IMR-90 (cell line): ENCODE data around the gene CAV2. TPM values are rescaled to one million over a fixed set of nuclear protein-coding genes. Genes with fewer than 3 reads are reported as not detected.

ENCODE experiments used
- ATAC-seq: fragments of 200-7000 bp; cut with Tn5 transposase; 2 replicates; pipeline ENCODE4 v1.9.1; 2020; ENCODE audit warnings: low read depth, mild to moderate bottlenecking, moderate library complexity
- BruUV-seq: library from RNA; stranded (reverse); fragments of 400-500 nt; replicated peaks from 2 replicates; lab custom pipeline; 2021; lab: Mats Ljungman, UMichigan
- CTCF ChIA-PET: fragments of 300-600 bp; formaldehyde crosslinking; extraction: SDS; loops from one replicate; lab custom pipeline; 2021; ENCODE audit warnings: antibody characterized with exemption; lab: Yijun Ruan, JAX
- POLR2A ChIA-PET: fragments of 300-600 bp; sonication (Branson Sonifier 250); formaldehyde crosslinking; loops from one replicate; lab custom pipeline; 2022; ENCODE audit warnings: antibody characterized with exemption; ENCODE audit not compliant: unreplicated experiment; lab: Charles Lee
- DNase-seq: peaks from one replicate; pipeline ENCODE4 v3.0.0; 2013
- H2AFZ ChIP-seq: replicated peaks from 2 replicates; pipeline ENCODE3; 2013; ENCODE audit warnings: low read length, mild to moderate bottlenecking; ENCODE audit not compliant: poor library complexity
- H2AK5ac ChIP-seq: 2 replicates; pipeline ENCODE4 v1.6.1; 2013; ENCODE audit warnings: low read depth, low read length, inconsistent platforms
- H2AK9ac ChIP-seq: replicated peaks from 2 replicates; pipeline ENCODE3; 2013; ENCODE audit warnings: mild to moderate bottlenecking, low read depth, low read length, moderate library complexity; ENCODE audit not compliant: poor library complexity
- H2BK120ac ChIP-seq: 2 replicates; pipeline ENCODE4 v1.6.1; 2013; ENCODE audit warnings: low read depth, low read length, inconsistent platforms
- H2BK15ac ChIP-seq: 3 replicates; pipeline ENCODE4 v1.6.1; 2013; ENCODE audit warnings: low read depth, low read length, inconsistent platforms
- H2BK20ac ChIP-seq: 2 replicates; pipeline ENCODE4 v1.6.1; 2013; ENCODE audit warnings: low read depth, mild to moderate bottlenecking, inconsistent platforms, low read length, moderate library complexity
- H2BK5ac ChIP-seq: 2 replicates; pipeline ENCODE4 v1.6.1; 2013; ENCODE audit warnings: mild to moderate bottlenecking, low read depth, low read length, inconsistent platforms; ENCODE audit not compliant: poor library complexity, severe bottlenecking
- H3K14ac ChIP-seq: replicated peaks from 2 replicates; pipeline ENCODE4 v1.6.1; 2013; ENCODE audit warnings: low read depth, low read length, inconsistent platforms
- H3K18ac ChIP-seq: 2 replicates; pipeline ENCODE4 v1.6.1; 2013; ENCODE audit warnings: low read depth, low read length, control low read depth
- H3K23ac ChIP-seq: 2 replicates; pipeline ENCODE4 v1.6.1; 2013; ENCODE audit warnings: low read depth, low read length, inconsistent platforms
- H3K27ac ChIP-seq: 2 replicates; pipeline ENCODE4 v1.5.1; 2013; ENCODE audit warnings: mild to moderate bottlenecking, control low read depth, low read length; ENCODE audit not compliant: insufficient read depth
- H3K27me3 ChIP-seq: 2 replicates; pipeline ENCODE4 v1.6.1; 2013; ENCODE audit warnings: low read length; ENCODE audit not compliant: control insufficient read depth, insufficient read depth
- H3K36me3 ChIP-seq: 2 replicates; pipeline ENCODE4 v1.6.1; 2013; ENCODE audit warnings: low read length, mixed read lengths; ENCODE audit not compliant: control insufficient read depth, insufficient read depth
- H3K4ac ChIP-seq: 2 replicates; pipeline ENCODE4 v1.6.1; 2013; ENCODE audit warnings: low read depth, low read length, inconsistent platforms
- H3K4me1 ChIP-seq: 2 replicates; pipeline ENCODE4 v1.6.1; 2013; ENCODE audit warnings: low read length, mixed read lengths; ENCODE audit not compliant: control insufficient read depth, insufficient read depth
- H3K4me2 ChIP-seq: 2 replicates; pipeline ENCODE4 v1.6.1; 2013; ENCODE audit warnings: low read depth, mild to moderate bottlenecking, control low read depth, low read length, moderate library complexity
- H3K4me3 ChIP-seq: 2 replicates; pipeline ENCODE4 v1.5.1; 2013; ENCODE audit warnings: low read depth, mild to moderate bottlenecking, control low read depth, low read length, moderate library complexity; ENCODE audit not compliant: insufficient read depth
- H3K56ac ChIP-seq: 2 replicates; pipeline ENCODE4 v1.6.1; 2013; ENCODE audit warnings: low read length, inconsistent platforms; ENCODE audit not compliant: insufficient read depth; ENCODE audit errors: extremely low read depth
- H3K79me1 ChIP-seq, 2 experiments: 2 replicates each; pipeline ENCODE4 v1.6.1; 2013; ENCODE audit warnings: low read length in 2 of 2, inconsistent platforms in 1 of 2, low read depth in 1 of 2
- H3K9ac ChIP-seq: 2 replicates; pipeline ENCODE4 v1.6.1; 2013; ENCODE audit warnings: low read depth, low read length, control low read depth
- H3K9me1 ChIP-seq: 2 replicates; pipeline ENCODE4 v1.6.1; 2013; ENCODE audit warnings: low read length, inconsistent platforms; ENCODE audit not compliant: insufficient read depth
- H3K9me3 ChIP-seq: 2 replicates; pipeline ENCODE4 v1.6.1; 2013; ENCODE audit warnings: low read length; ENCODE audit not compliant: control insufficient read depth, insufficient read depth
- H4K20me1 ChIP-seq: 2 replicates; pipeline ENCODE4 v1.6.1; 2013; ENCODE audit warnings: low read length, inconsistent platforms; ENCODE audit not compliant: insufficient read depth
- H4K5ac ChIP-seq: 2 replicates; pipeline ENCODE4 v1.6.1; 2013; ENCODE audit warnings: mild to moderate bottlenecking, low read depth, low read length, control low read depth
- H4K8ac ChIP-seq, 2 experiments: 2 replicates each; pipeline ENCODE4 v1.6.1; 2013; ENCODE audit warnings: low read depth in 2 of 2, low read length in 2 of 2, control low read depth in 1 of 2, inconsistent platforms in 1 of 2
- H4K91ac ChIP-seq: 2 replicates; pipeline ENCODE4 v1.6.1; 2013; ENCODE audit warnings: low read depth, low read length, inconsistent platforms; ENCODE audit not compliant: insufficient read depth
- CEBPB ChIP-seq: IDR thresholded peaks from 2 replicates; pipeline ENCODE4 v1.6.1; 2012; ENCODE audit warnings: low read depth, low read length, improper control_type of control experiment
- MAZ ChIP-seq: IDR thresholded peaks from 2 replicates; pipeline ENCODE4 v1.6.1; 2012; ENCODE audit warnings: low read depth, mild to moderate bottlenecking, low read length, improper control_type of control experiment, moderate library complexity, borderline replicate concordance
- NFE2L2 ChIP-seq: fragments of 150-350 bp; IDR thresholded peaks from 2 replicates; pipeline ENCODE4 v1.6.1; 2016; ENCODE audit warnings: low read depth, mild to moderate bottlenecking, low read length
- RFX5 ChIP-seq: IDR thresholded peaks from 2 replicates; pipeline ENCODE4 v1.8.0; 2012; ENCODE audit warnings: low read depth, mild to moderate bottlenecking, low read length, moderate library complexity
- SMC3 ChIP-seq: fragments of 150-350 bp; IDR thresholded peaks from 2 replicates; pipeline ENCODE4 v1.6.1; 2016; ENCODE audit warnings: low read depth, mild to moderate bottlenecking, antibody characterized with exemption, low read length, moderate library complexity
- dilution Hi-C: fragments of 300-500 bp; cut with HindIII; formaldehyde crosslinking; loops from one replicate; pipeline ENCODE4 v1.14.3; 2018; ENCODE audit warnings: low sequenced_read_pairs; ENCODE audit not compliant: unreplicated experiment
- in situ Hi-C: fragments of 300-500 bp; cut with MboI; formaldehyde crosslinking; loops from 3 replicates; pipeline ENCODE4 v1.14.3; 2019; ENCODE audit warnings: low sequenced_read_pairs, inconsistent platforms, mixed read lengths
- intact Hi-C: fragments of 100-400 bp; cut with micrococcal nuclease; formaldehyde crosslinking; loops from 2 replicates; pipeline ENCODE4 v1.10.0; 2022
- polyA plus RNA-seq, 3 experiments: library from polyadenylated mRNA; depleted of rRNA; stranded (reverse); fragments of >200 nt; gene quantifications; 2 replicates each; pipeline ENCODE4 v1.2.3, GENCODE V29; 2012; ENCODE audit warnings: low replicate concordance in 1 of 3
- total RNA-seq: library from RNA; depleted of rRNA; stranded (reverse); fragments of >200 nt; gene quantifications from 2 replicates; pipeline ENCODE4 v1.2.3, GENCODE V29; 2012

The CAV2 gene
- total and polyA plus RNA-seq, 2 of the 4 experiments (the other 2 are of a cell fraction), result 199 to 265 TPM

DNA sequence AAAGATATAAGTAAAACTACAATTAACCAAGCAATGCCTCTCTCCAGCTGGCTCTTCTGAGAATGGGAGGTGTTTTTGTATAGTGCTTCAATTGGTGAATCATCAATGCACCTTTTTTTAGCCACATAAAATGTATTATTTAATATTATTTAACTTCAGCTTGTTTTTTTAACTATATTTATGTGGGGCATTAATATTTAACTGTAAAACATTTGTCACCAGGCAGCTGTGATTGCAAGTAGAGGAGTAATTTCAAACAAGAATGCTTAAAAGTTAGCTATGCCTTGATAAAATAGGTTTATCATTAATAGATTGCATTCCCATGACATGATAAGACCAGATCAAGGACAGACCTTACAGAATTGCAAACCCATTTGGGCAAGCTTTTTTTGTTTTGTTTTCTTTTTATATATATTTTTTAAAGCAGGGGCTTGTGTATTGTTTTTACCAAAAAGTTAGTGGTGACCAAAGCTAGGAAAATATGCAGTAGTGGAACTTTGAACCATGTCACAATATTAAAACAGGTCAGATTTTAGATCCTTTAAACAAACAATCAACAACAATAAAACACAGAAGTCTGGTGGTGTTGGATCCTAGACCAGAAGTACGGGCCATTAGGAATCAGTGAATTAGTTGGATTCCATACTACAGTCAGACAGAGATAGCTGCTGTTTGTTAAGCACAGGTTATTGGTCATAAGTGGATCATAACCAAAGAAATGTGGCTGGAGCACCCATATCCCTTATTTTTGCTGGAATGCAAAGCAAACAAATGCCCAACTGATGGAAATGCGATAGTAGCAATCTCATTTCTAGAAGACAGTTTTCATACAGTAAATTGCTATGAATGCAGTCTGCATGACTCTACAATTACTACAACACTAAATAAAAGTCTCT, 2.9 kb downstream of the CAV2 start (continued):
- TF ChIP-seq CEBPB (no peak), RFX5 (no peak), NFE2L2 (no peak), SMC3 (no peak)

DNA sequence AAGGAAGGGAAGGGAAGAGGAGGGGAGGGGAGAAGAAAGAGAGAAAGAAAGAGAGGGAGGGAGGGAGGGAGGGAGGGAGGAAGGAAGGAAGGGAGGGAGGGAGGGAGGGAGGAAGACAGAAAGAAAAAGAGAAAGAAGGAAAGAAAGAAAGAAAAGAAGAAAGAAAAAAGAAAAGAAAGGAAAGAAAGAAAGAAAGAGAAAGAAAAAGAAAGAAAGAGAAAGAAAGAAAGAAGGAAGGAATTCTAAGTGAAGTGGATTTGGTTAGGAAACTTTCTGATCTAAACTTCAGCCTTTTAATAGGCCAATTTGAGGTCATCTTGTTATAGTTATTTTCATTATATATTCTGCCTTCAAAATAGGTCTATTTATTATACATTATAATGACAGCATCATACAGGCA, 4.3 kb downstream of the CAV2 start:
- no peak for DNase-seq
- POLR2A ChIA-PET, result interaction anchor here (0.7 kb wide), 1 partner anchor 19 kb away, joined by 3 read pairs; no protein-coding TSS in a partner anchor
- intact Hi-C loops, result loop anchor here (5.0 kb wide), 1 partner anchor 187 kb away; no protein-coding TSS in a partner anchor

More for the DNA sequence above, 4.3 kb downstream of the CAV2 start:
- Histone ChIP-seq H4K20me1 (peaks cover 6% of the 10 kb centered on the region; the same call in 1 of the 2 replicates), H3K9ac (no peak overlapping the region), H3K9me1 (peaks cover 11% of the 10 kb centered on the region), H3K9me3 (no peaks in the 10 kb centered on the region), H3K56ac (no peak overlapping the region), H2AK5ac (no peak overlapping the region), H3K36me3 (peaks cover 11% of the 10 kb centered on the region), H2BK15ac (no peak overlapping the region), H4K91ac (no peak overlapping the region; the same call in 1 of the 2 replicates), H3K14ac (no peak overlapping the region), H3K23ac (0 out of 2 replicates have a peak overlapping the region, but pooled peaks have one; percentile 40), H4K8ac (peak overlapping the region in 1 of 2 experiments; percentile 27; a peak in 1 of 4 replicates), H3K4me2 (no peak overlapping the region), H2BK120ac (no peak overlapping the region), H2AK9ac (no peak overlapping the region), H3K27ac (0 out of 2 replicates have a peak overlapping the region, but pooled peaks have one; percentile 19), H2BK5ac (peak overlapping the region; percentile 53), H3K27me3 (no peaks in the 10 kb centered on the region), H3K18ac (no peak overlapping the region), H3K4me3 (no peak overlapping the region), H3K4ac (0 out of 2 replicates have a peak overlapping the region, but pooled peaks have one; percentile 42), H2BK20ac (no peak overlapping the region), H3K79me1 (peaks cover 12 to 48% of the 10 kb centered on the region in 2 experiments), H4K5ac (no peak overlapping the region), H3K4me1 (peaks cover 9% of the 10 kb centered on the region), H2AFZ (no peak overlapping the region)
- no TSS peak for BruUV-seq
- dilution Hi-C loops, result loop anchor here (25.0 kb wide), 1 partner anchor 242 kb away; no protein-coding TSS in a partner anchor
- CTCF ChIA-PET, result no interaction called here
- no peak for ATAC-seq
- TF ChIP-seq MAZ, result no peak
- TF ChIP-seq RFX5, result no peak
- in situ Hi-C loops, result no loop called here
